SKM-1 treated with dmso at 0.1 percent for 144 hours (cell line): ENCODE results near the gene OPTC.

Source experiments
- DNase-seq: peaks from one replicate; lab custom pipeline; 2025; ENCODE audit not compliant: unreplicated experiment; lab: John Stamatoyannopoulos, UW

OPTC gene

GRCh38 chr1:203490607-203491006, 3.3 kb upstream of the OPTC start:
- DNase-seq: no peak

DNA sequence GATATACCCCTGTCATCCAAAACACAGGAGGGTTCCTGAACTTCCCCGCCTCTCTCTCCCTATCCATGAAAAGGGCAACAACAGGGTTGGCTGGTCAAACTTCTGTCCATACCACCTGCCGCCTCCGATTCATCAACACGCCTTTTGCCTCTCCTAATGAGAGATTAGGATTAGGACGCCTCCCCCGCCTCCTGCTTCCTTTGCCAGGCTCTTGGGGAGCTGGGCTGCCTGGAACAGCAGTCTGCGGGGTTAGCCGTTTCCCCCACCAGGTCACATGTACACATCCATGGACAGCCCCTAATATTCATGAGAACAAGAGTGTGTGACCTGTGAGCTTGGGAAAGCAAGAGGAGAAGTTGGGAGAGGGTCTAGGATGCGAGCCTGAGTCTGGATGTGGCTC, 2.3 kb upstream of the OPTC start:
- no peak for DNase-seq

- DNase-seq: no peak
These were observed 1.7 kb upstream of the OPTC start for GRCh38 chr1:203492082-203492747.

GRCh38 chr1:203492748-203493130, 1.2 kb upstream of the OPTC start:
- no peak for DNase-seq

- no peak for DNase-seq
These were observed 1.9 kb downstream of the OPTC start for GRCh38 chr1:203495845-203496244.

DNA sequence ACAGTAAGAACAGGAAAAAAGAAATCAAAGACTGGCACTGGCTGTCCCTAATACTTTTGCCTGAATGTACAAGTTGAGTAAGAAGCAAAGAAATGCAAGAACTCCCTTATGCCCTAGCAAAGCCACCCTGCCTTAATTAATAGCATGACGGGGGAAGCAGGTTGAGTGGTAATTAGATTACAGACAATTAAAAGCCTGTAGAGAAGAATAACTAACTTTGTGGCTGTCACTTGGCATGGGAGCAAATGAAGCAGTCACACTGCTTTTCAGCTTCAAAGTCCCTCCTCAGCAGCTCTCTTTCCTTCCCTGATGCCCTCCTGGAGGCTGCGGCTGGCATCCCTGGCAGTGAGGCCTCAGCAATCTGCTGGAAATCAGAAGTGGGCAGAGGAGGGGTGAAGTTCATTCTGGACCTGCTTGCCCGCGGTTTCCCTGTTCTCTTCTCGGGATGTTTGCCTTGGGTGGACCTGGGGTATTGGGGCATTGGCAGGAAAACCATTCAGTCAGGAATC, 3.4 kb downstream of the OPTC start:
- no peak for DNase-seq

- no peak for DNase-seq
These were observed 5.8 kb downstream of the OPTC start for GRCh38 chr1:203499643-203500278.

DNA sequence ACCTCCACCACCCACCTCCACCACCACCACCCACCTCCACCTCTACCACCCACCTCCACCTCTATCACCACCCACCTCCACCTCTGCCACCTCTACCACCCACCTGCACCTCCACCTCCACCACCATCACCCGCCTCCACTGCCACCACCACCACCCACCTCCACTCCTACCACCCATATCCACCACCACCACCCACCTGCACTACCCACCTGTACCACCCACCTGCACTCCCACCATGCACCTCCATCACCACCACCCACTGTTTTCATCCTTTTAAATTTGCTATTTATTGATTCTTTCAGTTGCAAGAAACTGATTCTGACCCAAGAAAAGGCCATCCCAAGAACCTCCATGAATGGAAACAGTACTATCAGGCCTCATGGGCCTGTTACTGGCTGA, 6.3 kb downstream of the OPTC start:
- no peak for DNase-seq

GRCh38 chr1:203503836-203504235, 9.9 kb downstream of the OPTC start:
- no peak for DNase-seq

GRCh38 chr1:203504400-203505250, 10.7 kb downstream of the OPTC start:
- peak; percentile 87 for DNase-seq

DNA sequence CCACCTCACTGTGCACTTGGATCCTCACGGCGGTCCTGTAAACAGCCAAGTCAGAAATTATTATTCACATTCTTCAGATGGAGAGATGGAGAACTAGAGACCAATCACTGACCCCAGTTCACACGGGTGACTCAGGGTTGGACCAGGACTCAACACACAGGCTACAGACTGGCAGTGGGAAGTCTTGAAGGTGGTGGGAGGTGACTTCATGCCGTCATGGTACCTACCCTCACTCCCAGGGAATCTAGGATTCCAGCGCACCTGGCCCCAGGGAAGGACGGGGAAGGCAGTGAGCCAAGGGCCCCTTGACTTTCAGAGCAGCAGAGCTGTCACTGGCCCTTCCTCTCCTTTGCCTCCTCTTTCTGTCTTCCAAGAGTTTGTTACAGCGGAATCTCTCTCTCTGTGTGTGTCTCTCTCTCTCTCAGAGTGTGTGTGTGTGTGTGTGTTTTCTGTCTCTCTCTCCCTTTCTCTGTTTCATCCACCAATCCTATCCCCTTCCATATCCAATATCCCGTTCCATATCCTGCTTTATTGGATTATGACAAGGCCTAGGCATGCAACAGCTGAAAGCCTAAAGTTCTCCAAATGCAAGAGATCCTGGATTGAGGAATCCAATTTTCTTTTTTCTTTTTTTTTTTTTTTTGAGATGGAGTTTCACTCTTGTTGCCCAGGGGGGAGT, 11.7 kb downstream of the OPTC start:
- no peak for DNase-seq

- no peak for DNase-seq
These were observed 13.1 kb downstream of the OPTC start for GRCh38 chr1:203506858-203507626.

- no peak for DNase-seq
These were observed 13.8 kb downstream of the OPTC start for GRCh38 chr1:203507759-203508158.

DNA sequence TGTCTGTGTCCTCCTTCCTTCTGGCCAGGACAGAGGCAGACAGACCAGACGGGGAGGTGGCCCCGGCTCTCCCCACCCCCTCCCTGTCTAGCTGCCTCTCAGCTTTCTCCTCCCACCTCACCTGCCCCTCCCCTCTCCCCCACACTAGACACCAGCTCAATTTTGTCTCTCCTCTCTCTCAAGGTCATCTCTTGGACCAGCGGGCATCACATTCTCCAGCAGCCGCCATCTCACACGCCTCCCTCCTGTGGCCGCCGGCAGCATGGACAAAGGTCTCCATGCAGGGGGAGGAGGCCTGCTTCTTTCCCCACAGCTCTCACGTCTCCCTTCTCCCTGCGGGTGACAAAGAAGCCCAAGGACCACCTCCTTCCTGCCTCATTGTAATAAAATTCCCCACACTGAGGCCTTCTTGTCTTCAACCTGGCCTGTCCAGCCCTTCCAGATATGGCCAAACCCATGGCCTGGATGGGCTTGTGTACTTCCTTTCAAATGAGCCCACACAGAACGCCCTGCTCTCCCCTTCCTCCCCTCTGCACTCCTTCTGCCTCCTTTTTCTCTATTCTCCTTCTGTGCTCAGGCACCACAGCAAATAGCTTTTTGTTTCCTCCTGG, 14.6 kb downstream of the OPTC start:
- no peak for DNase-seq

GRCh38 chr1:203509135-203509534, 15.2 kb downstream of the OPTC start:
- no peak for DNase-seq

DNA sequence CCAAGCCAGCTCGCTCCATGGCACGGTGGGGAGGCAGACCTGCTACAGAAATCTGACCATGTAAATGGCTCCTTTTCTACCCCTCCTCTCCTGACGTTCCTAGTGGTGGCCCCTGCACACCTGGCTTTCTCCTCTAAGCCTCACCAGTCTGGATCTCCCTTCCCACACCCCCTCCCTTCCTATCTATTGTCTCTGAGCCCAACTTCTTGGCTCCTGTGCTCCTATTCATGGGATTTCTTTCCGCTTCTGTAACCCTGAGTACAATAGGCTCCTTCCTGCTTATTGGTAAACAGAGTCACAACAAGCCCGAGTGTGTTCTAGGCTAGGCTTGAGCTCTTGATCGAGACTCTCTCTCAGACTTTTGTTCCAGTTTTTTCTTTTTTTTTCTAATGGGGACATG, 17.6 kb downstream of the OPTC start:
- no peak for DNase-seq

DNA sequence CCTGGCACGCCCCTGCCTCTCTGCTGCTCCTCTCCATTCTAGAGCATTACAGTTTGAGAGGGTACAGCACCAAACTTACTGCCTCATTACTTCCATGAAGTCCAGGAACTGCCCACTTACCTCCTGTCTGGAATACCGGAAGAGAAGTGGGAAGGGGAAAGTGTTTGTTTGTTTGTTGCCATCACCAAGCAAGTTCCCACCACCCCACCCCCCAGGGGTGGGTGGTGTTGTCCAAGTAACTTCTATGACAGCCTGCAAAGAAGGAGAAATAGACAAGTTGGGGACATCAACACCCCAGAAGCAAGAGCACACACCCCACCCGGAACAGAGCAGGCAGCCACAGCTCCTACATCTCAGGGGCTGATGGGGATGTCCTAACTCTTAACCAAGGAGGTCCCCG, 18.0 kb downstream of the OPTC start:
- DNase-seq: no peak

DNA sequence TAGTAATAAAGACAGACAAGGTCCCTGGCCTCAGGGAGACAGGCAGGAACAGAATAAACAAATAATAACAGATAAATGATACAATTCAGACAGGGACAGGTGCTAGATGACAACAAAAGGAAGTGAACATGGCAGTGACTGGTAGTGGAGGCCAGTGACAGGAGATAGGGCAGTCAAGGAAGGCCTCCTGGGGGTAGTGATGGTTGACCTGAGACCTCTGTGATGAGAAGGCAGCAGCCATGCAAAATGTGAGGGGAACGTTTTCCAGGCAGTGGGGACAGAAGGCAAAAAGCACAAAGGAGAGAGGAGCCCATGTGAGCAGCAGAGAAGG, 18.5 kb downstream of the OPTC start:
- no peak for DNase-seq

- DNase-seq: peak; percentile 99
These were observed 19.1 kb downstream of the OPTC start for GRCh38 chr1:203512848-203513584.

DNA sequence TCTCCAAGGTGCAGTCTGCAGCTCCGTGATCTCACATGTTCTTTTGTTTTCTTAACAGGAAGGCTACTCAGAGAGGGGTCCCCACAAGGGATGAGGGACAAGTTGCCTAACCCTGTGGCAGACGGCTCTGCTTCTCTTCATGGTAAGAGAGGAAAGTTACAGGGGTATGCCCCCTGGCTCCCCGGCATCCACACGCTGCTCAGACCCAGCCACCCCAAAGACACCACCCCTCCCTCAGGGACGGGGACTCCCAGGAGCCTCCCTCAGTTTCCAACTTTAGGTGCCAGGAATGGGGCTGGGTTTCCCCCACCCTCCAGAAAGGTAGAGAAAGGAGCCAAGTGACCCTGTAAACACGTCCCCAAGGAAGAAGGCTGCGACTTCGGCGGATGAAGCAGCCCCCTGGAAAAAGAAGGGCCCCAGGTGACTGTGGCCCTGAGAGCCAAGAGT, 19.7 kb downstream of the OPTC start:
- no peak for DNase-seq
